C4-2B (cell line): Measurements from ENCODE around the gene MAPKAPK2.

Experiments used
- CTCF ChIP-seq: fragments of 450-650 bp; conservative IDR thresholded peaks from 2 replicates; pipeline ENCODE4 v1.5.1; 2017; ENCODE audit warnings: mild to moderate bottlenecking
- ZFX ChIP-seq: fragments of 450-650 bp; IDR thresholded peaks from 2 replicates; pipeline ENCODE4 v1.6.1; 2017

GRCh38 chr1:206737729-206738201, 53.1 kb downstream of the MAPKAPK2 start:
- TF ChIP-seq CTCF (no peak), ZFX (no peak)
